Stimulated activated naive CD4-positive, alpha-beta T cell treated with Interleukin-2 at 50 U/mL for 16 hours (primary cell): Measurements from ENCODE around the gene MCCC2.
"Not testable (repeated sequence)": the region's sequence is repeated elsewhere in the genome, so short reads cannot be mapped to it uniquely, and the experiment has no call there.

Experiments used
- DNase-seq: peaks from one replicate; lab custom pipeline; 2025; lab: John Stamatoyannopoulos, UW

MCCC2 gene

DNA sequence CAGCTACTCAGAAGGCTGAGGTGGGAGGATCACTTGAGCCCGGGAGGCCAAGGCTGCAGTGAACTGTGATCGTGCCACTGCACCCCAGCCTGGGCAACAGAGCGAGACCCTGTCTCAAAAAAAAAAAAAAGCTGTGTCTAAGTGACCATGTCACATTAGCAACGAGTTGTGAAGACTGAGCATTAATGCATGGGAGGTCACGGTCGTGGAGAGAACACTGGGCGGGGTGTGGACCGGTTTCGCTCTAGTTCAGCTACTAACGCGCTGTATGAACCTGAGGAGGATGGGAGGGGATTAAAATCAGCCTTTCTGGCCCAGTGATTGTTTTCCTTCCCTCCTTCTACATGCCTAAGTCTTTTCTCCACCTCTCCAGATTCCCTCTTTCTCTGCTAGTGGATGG is 75.2 kb downstream of the MCCC2 start:
- no peak for DNase-seq

DNA sequence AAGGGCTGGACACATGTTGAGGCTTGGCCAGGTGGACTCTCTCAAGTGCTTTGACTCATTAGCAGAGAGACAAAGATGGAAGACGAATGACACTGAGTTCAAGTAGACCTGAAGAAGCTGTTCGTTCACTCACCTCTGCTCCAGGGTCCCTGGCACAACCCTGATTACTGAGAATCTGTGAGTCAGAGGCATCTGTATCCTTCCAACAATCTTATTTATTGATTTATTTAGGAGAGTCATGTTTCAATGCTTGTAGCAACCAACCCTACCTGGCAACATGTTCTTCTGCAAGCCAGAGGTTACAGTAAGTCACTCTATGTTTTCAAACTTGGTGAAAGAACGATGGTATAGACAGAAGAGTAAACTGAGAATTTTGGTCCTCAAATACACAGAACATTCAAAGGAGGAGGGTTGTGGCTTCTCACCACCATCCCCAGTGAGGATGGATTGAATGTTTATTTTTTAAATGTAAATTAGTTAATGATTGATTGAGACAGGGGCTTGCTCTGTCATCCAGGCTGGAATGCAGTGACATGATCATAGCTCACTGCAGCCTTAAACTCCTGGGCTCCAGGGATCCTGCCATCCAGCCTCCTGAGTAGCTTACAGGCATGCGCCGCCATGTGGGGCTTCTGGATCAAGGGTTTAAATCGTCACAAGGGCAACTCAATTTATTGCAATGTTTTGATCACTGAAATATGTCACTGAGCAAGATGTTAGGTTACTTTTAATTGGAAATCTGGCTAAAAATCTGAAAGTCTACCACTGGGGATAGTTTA is 76.2 kb downstream of the MCCC2 start:
- DNase-seq, result no peak

DNA sequence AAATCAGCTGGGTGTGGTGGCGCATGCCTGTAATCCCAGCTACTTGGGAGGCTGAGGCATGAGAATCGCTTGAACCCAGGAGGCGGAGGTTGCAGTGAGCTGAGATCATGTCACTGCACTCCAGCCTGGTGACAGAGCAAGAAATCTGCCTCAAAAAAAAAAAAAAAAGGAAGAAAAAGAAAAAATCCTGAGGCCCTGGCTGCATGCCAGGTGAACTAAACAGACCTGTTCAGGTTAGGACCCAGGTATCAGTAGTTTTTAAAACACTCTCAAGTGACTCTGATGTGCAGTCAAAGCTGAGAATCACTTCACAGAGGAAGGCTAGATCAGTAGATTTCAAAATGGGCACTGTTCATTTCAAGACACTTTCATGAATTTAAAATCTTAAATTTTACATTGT is 77.5 kb downstream of the MCCC2 start:
- DNase-seq, result not testable (repeated sequence)

DNA sequence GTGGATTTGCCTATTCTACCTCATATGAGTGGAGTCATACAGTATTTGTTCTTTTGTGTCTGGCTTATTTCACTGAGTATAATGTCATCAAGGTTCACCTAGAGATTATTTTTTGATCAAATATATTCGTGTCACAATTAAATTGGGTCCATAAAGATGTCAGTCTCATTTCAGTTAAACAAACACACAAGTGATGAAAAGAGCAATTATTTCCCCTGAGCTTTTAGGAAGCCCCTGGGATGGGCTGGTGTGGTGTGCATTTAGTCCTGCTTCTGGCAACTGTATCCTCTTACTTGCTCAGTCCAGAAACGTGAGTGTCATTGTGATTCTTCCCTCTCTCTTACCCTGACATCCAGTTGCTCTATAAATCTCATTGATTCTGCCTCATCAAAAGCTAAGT is 79.2 kb downstream of the MCCC2 start:
- no peak for DNase-seq

DNA sequence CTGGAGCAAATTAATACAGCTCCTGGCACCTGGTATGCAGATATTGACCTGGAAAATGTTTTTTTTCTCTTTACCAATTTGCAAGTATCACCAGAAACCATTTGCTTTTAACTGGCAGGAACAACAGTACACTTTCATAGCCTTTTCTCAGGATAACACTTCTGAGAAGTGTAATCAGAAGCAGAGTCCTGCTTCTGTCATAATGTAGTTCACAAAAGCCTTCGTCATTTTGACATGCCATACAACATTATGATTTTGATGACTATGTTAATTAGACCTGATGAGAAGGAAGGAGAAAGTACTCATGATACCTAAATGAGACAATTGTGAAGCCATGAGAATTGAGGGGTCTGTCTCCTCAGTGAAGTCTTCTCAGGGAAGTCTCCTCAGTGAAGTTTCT is 90.8 kb downstream of the MCCC2 start:
- no peak for DNase-seq

DNA sequence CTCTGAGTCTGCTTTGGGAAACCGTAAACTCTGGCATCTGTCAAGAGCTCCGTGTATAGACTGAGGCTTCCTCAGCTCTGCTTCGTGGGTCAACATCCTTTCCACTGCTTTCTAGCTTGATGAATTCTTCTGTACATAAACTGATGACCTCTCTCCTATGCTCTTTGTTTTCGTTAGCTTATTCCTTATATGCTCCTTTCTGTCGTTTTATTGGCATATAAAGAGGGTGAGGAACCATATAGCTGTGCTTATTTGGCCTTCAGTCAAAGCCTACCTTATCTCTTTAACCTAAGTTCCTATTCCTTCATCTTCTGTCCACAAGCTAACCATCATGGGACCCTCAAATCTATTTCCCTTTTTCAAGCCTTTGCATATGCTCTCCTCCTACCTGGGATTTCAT is 92.6 kb downstream of the MCCC2 start:
- DNase-seq, result no peak

DNA sequence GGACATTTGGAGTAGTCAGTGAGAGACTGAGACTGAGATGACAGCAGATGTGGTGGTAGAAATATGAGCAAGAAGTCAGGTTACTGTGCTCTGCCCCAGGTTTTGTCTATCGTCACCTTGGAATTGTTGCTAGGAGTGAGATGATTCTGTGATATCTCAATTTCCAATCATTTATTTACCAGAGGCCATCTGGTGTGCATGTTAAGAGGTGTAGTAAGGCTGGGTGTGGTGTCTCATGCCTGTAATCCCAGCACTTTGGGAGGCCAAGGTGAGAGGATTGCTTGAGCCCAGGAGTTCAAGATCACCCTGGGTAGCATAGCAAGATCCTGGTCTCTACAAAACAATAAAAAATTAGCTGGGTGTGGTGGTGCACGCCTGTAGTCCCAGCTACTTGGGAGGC is 93.4 kb downstream of the MCCC2 start:
- DNase-seq, result no peak

DNA sequence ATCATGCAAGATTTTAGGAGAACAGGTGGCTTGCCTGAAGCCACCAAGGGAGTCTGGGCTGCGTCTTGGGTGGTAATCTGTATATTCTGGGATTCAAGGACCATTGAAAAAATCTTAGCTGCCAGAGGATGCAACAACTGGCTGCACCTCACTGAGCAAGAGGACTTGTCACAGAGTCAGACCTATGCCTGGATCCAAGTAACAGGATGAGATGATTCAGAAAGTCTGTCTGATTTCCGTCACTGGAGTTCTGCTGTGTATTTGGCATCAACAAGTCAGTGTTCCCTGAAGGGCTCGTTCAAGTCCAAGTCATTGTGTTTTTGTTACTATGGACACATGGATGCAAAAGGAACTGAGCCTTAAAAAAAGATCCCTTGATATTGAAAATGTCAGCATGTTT is 94.2 kb downstream of the MCCC2 start:
- DNase-seq, result no peak

DNA sequence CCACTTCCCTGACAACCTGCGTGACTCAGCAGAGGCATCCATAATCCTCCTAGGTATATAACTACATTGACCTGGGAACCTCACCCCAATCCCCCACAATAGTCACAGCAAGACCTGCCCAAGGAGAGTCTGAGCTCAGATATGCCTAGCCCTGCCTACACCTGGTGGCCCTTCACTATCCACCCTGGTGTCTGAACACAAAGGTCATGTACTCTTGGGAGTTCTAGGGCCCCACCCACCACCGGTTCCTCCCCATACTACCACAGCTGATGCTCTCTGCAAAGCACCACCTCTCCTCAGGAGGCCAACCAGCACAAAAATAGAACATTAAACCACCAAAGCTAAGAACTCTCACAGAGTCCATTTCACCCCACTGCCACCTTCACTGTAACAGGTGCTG is 97.2 kb downstream of the MCCC2 start:
- no peak for DNase-seq

DNA sequence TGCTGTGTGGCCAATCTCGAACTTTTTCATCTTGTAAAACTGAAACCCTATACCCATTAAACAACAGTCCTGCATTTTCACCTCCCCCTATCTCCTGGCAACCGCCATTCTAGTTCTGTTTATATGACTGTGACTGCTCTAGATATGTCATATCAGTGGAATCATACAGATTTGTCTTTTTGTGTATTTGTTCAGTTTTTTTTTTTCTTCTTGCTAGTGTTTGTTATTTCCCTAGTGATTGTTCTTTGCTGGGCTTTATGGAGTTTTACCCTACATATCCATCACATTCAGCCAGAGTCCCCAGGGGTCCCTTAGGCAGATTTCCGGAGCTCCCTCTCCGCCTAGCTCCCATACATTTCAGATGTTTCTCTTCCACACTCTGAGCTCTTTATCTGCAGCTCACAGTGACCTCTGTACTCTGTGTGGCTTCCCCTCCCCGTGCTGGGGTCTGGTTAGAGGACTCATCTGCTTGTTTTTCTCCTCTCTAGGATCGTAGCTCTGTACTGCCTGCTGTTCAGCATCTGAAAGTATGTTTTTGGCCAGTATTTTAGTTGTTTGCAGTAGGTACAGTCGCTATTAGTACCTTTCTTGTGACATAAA is 106.8 kb downstream of the MCCC2 start:
- no peak for DNase-seq

DNA sequence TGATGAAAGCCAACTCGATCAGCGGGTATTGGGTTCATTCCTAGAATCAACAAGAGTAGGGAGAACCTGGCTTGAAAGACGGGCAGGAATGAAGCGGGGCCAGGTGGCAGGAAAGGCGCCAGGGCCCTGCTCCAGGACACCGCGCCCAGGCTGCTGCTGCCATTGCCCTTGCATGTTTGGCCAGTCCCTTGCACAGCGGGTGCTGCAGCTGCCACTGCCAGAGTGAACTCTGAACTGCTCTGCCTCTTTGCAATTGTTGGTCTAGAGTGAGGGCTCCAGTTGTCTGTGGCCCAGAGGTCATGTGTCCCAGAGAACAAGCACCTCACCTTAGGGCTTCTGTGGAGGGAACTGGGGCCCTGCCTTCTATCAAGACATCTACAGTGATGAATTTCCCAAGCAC is 107.9 kb downstream of the MCCC2 start:
- DNase-seq, result no peak

DNA sequence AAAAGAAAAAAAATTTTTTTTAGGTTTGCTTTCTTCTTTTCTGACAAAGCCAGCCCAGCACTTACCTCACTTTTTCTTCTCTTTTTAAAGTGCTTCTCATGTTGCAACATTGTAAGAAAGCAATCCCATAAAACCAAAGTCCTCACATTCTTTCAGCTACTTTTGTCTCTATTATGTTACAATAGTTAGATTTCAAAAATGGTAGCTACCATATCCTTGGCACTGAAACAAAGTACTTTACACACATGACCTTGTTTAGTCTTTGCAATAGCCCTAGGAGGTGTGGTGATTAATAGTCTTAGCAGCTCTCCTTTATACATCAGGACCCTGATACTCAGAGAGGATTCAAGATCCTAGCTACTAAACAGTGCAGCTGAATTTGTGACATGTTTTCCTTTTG is 108.5 kb downstream of the MCCC2 start:
- DNase-seq, result no peak

DNA sequence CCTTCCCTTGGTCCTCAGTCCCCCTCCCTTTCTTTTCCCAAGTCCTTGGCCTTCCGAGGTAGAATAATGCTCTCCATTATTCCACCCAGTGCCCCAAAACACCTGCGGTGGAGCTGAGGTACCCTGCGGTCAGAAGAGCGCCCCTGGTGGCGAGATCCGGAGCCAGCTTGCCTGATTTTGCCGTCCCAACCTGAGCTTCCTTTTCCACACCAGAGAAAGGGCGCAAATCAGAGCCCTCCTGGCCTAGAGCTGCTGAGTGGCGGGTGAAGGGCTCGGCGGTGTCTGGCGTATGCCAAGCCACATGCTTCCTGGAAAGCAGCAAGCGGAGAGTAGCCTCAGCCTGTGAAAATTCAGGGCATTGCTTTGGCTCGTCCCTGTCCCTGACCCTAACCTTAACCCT is 110.8 kb downstream of the MCCC2 start:
- no peak for DNase-seq

DNA sequence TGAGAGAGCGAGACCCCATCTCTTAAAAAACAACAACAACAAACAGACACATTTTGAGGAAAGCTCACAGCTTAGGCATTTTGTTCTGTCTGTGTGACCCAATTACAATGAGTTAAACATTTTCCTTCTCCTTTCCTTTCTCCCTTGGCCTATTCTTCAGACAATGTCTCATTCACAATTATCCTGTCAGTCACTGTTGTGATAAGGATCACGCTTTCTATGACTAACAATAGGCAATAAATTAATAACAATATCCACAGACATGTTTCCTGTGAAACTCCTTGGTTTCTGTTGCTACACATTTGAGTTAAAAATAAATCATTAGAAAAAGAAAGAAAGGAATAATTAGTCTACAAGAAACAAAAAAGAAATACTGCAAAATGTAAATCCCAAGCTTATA is 112.1 kb downstream of the MCCC2 start:
- no peak for DNase-seq

DNA sequence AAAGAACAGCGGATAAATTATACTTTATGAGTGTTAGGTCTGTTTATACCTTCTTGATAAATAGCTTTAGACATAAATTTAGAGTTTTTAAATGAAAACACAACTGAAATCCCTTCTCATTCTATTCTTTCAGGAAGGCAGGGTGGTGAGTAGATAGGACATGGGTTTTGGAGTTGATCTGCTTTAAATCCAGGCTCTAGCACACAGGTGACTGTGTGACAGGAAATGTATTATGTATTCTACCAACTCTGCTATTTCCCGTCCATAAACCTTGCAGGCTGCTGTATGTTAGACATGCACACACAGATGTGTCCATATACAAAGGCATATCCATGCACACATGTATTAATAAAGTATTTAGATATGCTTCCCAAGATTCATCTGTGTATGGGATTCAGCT is 112.6 kb downstream of the MCCC2 start:
- no peak for DNase-seq

DNA sequence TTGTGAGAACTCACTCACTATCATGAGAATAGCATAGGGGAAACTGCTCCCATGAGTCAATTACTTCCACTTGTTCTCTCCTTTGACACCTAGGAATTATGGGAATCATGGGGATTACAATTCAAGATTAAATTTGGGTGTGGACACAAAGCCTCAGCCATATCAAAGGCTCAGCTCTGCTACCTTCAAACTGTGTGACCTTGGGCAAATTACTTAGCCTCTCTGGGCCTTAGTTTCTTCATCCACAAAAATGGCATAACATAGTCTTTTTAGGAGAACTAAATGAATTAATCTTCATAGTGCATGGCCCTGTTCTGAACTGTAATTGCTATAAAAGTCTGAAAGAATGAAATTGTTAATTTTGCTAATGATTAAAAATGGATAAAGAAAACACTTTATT is 113.7 kb downstream of the MCCC2 start:
- DNase-seq, result no peak

DNA sequence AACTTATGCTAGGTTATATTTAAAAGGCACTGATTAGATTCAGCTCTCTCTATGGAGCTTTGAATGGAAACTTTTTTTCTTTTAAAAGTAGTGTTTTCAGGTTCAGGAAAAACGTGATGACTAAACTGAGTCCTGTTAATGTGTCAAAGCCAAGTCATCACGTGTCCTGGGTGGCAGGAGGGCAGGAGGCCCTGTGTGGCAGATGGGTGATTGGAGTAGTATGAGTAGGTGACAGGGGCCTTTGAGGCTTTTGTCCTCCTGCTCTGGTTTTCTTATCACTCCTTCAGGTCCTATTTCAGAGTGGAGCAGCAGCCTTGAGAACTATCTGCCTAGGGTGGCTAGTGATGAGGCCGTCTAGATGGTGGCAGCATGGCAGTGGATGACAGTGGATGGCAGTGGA is 114.3 kb downstream of the MCCC2 start:
- no peak for DNase-seq

DNA sequence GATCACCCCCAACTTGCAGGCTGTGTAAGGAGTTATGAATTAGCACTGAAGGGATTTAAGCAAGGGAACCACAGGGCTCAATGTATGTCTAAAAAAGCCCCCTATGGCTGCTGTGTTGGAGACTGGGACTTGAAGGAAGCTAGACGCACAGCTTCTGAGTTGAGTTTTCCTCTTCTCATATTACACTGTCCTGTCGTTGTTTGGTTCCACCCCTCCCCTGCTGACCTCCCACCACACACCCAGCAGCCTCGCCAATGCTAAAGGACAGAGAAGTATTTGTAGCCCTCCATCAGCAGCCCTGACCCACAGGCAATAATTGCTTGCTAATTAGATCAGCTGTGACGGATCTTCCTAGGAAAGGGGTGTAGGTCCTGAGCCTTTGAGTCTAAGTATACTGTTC is 116.8 kb downstream of the MCCC2 start:
- no peak for DNase-seq

DNA sequence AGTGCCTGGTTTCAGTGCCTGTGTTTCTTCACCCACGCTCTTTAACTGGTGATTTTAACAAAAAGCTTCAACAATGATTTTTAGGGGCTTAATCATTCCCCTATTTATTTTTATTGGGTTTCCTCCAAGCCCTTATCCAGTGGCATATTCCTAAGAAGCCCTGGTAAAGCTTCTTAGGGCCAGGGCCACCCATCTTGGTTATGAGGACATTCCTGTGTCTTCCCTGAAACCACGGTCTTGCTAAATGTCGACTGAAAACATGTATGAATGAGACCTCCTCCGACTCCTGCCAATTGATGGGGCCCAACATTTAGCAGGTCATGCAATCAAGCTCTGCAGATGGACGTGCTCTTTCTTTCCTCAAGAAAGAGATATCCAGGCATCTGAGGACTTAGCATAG is 118.3 kb downstream of the MCCC2 start:
- no peak for DNase-seq

DNA sequence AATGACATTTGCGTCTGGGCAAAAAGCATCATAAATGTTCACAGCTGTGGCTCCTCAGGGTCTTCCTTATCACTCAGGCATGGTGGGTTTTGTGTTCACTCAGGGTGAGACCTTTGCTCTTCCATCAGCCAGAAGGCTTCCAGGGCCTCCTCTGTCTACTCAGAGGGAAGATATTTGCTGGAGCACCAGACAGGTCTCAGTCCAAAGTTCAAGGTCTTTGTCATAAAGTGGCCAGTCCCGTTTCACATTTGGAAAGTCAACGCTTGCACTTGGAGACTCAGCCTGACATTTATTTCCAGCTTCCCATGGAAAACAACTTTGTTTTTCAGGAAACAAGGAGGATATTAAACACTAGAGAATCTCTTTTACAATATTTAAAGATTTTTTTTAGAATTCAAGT is 119.8 kb downstream of the MCCC2 start:
- no peak for DNase-seq
